ENCODE data around the gene LRRIQ1.
"Not testable (repeated sequence)": the region's sequence is repeated elsewhere in the genome, so short reads cannot be mapped to it uniquely, and the experiment has no call there.

The LRRIQ1 gene, protein sequence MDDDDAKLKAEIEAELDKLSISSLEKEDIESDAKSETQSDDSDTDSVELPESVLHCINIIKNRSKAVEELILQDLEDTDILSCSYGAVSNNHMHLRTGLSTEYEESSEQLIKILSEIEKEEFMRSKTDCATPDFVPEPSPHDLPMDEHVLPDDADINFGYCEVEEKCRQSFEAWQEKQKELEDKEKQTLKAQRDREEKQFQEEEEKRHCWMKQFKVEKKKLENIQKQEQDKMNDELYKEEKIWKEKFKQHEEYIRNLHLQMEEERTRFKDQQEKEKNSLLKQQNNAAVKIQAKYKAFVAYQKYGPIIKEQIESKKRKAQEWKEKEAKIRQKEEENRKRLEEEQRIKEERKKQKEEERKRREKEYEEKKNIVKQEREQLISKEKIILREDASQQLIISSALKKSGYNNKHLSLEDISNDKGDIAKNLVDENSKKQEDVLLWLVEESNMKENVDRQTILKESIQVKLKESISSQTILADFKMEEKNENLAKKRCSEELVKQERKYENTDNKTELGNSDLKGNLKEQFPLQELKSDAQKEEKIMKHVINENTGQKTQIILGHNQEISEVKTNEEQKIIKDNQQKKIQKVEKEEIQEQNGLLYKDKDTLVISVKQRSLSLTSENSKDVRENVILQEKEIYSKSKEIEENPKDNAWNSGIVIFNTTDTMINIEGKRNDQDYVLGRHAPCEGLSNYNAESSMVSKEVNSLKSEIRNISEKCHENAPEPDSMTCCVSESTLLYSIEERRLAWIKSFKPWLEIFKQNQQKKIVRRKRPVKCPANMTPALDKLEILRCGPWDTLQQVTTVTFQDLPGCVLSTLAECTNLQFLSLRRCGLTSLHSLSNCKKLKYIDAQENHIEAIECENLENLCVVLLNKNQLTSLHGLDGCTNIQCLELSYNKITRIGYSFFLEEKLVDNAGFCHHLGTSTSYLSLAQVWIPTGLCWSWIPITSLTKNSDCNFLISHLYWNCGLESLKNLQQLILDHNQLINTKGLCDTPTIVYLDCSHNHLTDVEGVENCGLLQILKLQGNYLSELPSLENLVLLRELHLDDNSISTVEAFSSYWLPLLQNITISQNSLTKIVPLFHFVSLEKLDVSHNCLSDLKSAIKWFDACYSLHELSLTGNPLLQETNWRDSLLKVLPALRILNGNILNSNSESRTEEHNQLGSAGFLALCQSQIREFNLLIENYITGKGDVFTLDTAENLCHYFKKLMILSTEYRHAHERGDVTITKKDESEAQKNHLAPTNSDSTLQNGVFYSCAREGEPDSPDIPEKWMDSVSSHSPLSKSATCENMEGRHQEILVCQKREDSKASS (N-terminal part only)

DNA sequence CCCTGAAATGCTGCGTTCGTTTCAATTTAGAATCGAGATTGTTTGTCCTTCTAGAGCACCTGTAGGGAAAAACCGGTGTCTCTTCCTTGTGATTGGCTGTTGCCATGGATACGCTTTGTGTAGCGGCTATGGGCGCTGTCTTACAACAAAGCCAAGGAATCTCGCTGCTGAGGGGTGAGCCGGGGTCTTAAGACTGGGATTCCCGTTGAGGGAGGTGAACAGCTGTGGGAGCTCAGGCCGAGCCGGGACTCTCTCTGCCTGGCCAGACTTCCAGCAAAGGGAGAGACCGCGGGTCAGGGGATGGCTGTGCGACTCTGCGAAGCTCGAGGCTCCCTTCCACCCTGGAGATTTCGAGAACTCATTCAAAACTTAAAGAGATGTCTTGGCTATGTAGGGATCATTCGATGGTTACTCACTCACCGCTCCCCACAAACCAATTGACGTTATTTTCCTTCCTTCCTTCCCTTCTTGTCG is at the start of gene LRRIQ1, which contains the start of gene TSPAN19:
LRRIQ1 (plus strand) TSS at position 118 of the 474 bp plus-strand sequence. CDS start 1,826 bp downstream, outside the sequence.
TSPAN19 (minus strand) TSS at position 44 of the 474 bp plus-strand sequence. CDS start 6,331 bp downstream, outside the sequence.
- peak; percentile 94 for DNase-seq

DNA sequence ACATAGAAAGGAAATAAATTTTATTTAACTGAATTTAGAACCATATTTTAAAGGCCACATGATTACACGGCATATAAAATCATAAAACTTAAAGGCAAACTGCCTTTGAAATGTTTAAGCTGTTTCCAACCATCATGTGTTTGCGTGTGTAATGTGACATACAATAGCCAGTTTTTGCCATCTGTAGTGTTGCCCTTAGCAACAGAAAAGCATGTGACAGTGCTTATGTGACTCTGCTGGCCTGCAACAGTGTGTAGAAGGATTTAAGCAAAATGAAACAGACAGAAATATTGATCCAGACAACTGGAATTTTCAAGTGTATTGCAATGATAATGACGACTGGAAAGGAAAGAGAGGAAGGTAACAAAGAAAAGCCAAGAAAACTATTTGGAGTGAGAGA is 49.6 kb upstream of the LRRIQ1 start:
- peak; percentile 81 for DNase-seq

DNA sequence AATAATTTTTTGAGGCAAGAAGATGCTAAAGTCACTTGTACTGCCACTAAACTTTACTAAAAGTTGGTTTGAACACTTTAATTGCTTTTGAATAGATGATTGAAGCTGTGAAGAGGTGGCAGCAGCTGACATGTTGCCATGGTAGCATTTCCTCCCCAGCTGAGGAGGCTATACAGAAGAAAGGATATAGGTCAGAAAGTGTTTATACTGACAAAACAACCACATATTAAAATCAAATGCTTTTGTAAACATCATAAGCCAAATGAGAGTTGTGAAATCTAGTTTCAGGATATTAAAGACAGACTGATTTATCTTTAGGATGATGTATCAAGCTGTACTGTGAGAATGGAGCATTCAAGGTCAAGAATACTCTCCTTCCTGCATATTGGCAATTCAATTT is 41.7 kb upstream of the LRRIQ1 start:
- no peak for DNase-seq

GRCh38 chr12:84995641-84996040 is 40.5 kb upstream of the LRRIQ1 start:
- no peak for DNase-seq

DNA sequence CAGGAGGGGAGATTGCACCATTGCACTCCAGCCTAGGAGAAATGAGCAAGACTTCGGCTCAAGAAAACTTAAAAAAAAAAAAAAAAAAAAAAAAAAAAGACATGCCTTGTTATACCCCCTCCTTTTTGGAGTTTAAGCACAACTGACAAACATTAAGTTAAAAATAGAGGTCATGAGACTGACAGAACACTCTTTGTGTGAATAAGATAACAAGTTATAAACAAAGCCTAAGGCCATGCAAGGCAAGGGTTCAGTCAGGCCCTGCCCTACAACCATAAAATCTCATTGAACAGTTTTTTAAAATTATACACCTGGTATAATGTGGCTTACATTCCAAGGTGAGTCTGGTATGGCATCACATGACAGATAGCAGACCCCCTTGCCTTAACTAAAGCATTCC is 39.4 kb upstream of the LRRIQ1 start:
- no peak for DNase-seq

DNA sequence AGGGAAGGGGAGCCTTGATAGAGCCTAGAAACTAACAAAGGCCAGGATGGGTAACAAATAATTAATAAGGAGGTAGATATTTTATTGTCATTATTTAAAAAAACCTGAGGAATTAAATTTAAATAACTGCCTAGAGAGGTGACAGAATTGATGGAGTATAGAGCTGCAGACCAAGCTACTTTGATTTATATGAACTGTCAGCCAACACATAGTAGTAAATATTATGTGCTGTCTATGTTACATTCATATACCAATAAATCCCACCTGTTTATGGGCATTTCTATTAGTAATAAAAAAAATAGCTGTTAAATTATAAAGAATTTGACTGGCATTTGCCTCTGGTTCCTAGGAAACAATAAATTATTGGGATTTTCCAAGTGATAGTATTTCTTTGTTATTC is 37.8 kb upstream of the LRRIQ1 start:
- DNase-seq: no peak

- no peak for DNase-seq
Measured at GRCh38 chr12:85000729-85001128, 35.4 kb upstream of the LRRIQ1 start.

DNA sequence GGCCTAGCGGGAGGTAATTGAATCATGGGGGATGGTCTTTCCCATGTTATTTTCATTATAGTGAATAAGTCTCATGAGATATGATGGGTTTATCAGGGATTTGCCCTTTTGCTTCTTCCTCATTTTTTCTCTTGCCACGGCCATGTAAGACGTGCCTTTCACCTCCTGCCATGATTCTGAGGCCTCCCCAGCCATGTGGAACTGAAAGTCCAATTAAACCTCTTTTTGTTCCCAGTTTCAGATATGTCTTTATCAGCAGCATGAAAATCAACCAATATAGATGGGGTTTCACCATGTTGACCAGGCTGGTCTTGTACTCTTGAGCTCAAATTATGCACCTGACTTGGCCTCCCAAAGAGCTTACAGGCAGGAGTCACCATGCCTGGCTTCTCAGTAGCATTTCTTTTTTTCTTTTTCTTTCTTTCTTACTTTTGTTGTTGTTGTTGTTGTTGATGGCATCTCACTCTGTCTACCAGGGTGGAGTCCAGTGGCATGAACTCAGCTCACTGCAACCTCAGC is 33.3 kb upstream of the LRRIQ1 start:
- no peak for DNase-seq

- DNase-seq: peak; percentile 89
Measured at GRCh38 chr12:85004204-85004603, 31.9 kb upstream of the LRRIQ1 start.

- DNase-seq: not testable (repeated sequence)
Measured at GRCh38 chr12:85005047-85005446, 31.1 kb upstream of the LRRIQ1 start.

DNA sequence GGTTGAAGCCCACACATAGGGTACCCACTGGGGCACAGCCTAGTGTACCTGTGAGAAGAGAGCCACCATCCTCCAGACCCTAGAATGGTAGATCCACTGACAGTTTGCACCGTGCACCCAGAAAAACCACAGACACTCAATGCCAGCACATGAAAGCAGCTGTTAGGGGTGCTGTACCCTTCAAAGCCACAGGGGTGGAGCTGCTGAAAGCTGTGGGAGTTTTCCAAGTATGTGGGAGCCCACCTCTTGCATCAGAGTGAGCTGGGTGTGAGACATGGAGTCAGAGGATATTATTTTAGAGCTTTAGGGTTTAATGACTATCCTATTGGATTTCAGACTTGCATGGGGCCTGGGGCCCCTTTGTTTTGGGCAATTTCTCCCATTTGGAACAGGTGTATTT is 30.5 kb upstream of the LRRIQ1 start:
- no peak for DNase-seq

DNA sequence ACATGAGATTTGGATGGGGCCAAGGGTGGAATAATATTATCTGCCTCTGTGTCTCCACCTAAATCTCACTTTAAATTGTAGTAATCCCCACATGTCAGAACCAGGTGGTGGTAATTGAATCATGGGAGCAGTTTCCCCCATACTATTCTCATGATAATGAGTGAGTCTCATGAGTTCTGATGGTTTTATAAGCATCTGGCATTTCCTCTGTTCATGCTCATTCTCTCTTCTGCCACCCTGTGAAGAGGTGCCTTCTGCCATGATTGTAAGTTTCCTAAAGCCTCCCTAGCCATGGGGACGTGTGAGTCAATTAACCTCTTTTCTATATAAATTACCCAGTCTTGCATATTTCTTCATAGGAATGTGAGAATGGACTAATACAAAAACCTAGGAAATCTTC is 29.9 kb upstream of the LRRIQ1 start:
- peak; percentile 55 for DNase-seq

- DNase-seq: no peak
Measured at GRCh38 chr12:85007836-85008235, 28.3 kb upstream of the LRRIQ1 start.

GRCh38 chr12:85016413-85016812 is 19.7 kb upstream of the LRRIQ1 start:
- DNase-seq: no peak

DNA sequence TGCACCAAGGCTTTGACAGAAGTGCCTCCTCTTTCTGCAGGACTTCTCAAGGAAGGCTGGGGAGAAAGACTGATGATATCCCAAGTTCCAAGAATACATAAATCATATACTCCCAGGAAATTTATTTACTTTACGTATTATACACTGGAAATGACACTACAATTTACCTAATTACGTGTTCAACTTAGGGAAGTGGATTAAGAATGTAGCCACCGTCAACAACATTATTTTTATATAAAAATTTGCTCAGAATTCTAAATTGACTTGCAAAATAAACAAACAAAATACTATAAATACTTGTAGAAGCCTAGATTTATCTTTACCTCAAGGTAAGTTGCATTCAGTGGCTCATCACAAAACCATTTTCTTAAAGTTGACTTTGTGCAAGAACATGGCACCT is 19.0 kb upstream of the LRRIQ1 start:
- no peak for DNase-seq

- no peak for DNase-seq
Measured at GRCh38 chr12:85017618-85018017, 18.5 kb upstream of the LRRIQ1 start.

DNA sequence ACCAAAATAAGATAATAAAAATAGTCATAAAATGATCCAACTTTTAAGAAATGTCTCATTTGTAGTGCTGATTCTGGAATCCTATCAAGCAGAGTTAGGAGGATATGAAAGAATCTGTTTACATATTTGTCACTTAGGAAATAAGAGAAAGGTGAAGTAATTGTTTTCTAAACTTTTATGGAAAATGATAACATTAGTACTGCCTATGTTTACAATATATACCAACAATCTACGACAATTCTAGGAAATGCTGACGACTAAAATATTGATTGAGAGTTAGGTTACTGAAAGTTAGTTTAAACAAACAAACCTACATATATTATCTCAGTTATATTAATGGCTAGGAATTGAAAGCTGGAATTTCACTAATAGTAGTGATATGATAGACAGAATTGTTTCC is 18.1 kb upstream of the LRRIQ1 start:
- no peak for DNase-seq

DNA sequence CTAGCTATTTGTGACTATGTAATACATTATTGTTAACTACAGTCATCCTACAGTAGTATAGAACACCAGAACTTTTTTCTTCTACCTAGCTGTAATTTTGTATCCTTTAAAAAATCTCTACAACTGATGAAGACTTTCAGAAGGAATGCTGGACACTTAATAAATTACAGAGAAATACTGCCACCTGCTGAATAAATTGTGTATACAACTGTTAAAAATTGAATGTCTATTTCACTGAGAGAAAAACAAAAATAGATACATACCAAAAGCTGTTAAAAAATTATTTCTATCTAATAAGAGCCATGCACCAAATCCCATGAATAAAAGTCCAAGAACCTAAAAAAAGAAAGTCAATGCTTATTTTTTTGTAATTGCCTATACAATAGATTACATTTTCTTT is 6.7 kb upstream of the LRRIQ1 start:
- peak; percentile 50 for DNase-seq

GRCh38 chr12:85036733-85037132 is 582 bp downstream of the LRRIQ1 start:
- no peak for DNase-seq

DNA sequence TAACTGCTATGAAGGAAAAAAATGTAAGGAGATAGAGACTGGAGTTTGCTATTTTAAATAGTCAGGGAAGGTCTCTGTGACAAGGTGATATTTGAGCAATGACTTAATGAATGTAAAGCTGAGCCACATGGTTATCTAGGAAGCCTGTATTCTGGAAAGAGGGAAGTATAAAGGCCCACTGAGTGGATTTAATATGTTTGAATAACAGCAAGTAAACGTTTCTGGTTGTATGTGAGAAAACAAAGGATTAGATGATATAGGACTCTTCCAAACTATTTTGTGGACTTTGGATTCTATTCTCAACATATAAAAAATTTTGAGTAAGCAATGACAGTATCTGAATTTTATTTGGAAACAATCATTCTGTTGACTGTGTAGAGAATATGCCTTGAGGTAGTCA is 5.2 kb downstream of the LRRIQ1 start:
- no peak for DNase-seq

DNA sequence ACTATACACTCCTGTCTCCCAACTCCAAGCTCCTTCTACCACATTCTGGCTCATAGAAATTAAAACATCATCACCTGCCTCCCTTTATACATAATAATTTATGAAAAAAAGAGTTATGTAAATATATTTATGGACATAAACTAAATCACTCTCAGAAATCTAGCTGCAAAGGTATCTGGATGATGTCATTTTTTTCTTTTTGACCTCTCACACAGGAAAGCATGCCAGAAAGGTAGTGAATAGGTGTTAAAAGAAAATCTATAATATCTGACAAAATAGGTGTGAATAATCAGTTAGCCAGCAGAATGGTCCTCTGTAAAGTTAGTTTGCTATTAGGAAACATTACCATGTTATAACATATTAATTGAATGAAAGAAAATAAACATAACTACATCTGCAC is 7.7 kb downstream of the LRRIQ1 start:
- no peak for DNase-seq

GRCh38 chr12:85057370-85057963 is 21.3 kb downstream of the LRRIQ1 start:
- peak; percentile 49 for DNase-seq
